K562 (cell line): ENCODE data around the gene LMNTD2.

Source experiments
- BRD9 ChIP-seq: fragments of 450-650 bp; IDR thresholded peaks from 2 replicates; pipeline ENCODE4 v1.6.1; 2018; ENCODE audit warnings: low read depth; ENCODE audit not compliant: partially characterized antibody
- CTCF ChIP-seq, 3 experiments: IDR thresholded peaks in 2 of 3; conservative IDR thresholded peaks in 1 of 3; 2 replicates each; pipeline ENCODE4 v1.5.1; 2011 to 2012; ENCODE audit warnings: low read length in 3 of 3, mild to moderate bottlenecking in 3 of 3, control low read depth in 2 of 3, improper control_type of control experiment in 1 of 3, inconsistent platforms in 1 of 3, low read depth in 1 of 3, mixed read lengths in 1 of 3, moderate library complexity in 1 of 3; ENCODE audit not compliant: insufficient read depth in 2 of 3
- FOXJ3 ChIP-seq: sonication (generic); formaldehyde crosslinking; IDR thresholded peaks from 2 replicates; pipeline ENCODE4 v1.4.0; 2020; ENCODE audit warnings: mild to moderate bottlenecking, missing genetic modification reagents
- JUNB ChIP-seq: fragments of 450-650 bp; formaldehyde crosslinking; conservative IDR thresholded peaks from 2 replicates; pipeline ENCODE4 v1.4.0; 2020; ENCODE audit warnings: mild to moderate bottlenecking
- PHF20 ChIP-seq: fragments of 450-650 bp; IDR thresholded peaks from 2 replicates; pipeline ENCODE4 v1.6.1; 2018; ENCODE audit not compliant: partially characterized antibody
- POLR2A ChIP-seq: fragments of 450-650 bp; conservative IDR thresholded peaks from 2 replicates; pipeline ENCODE4 v1.6.1; 2016
- POLR2G ChIP-seq: fragments of 200-400 bp; formaldehyde crosslinking; IDR thresholded peaks from 2 replicates; pipeline ENCODE4 v1.6.1; 2017; ENCODE audit warnings: low read depth, mild to moderate bottlenecking, antibody characterized with exemption, low read length, moderate library complexity
- PTRF ChIP-seq: fragments of 450-650 bp; IDR thresholded peaks from 2 replicates; pipeline ENCODE4 v1.6.1; 2016; ENCODE audit warnings: mild to moderate bottlenecking, missing genetic modification characterization, missing compliant biosample characterization
- SRSF7 ChIP-seq: fragments of 200-400 bp; formaldehyde crosslinking; optimal IDR thresholded peaks from 2 replicates; pipeline ENCODE3; 2017; ENCODE audit warnings: mild to moderate bottlenecking, low read depth, low read length
- TFAM ChIP-seq: fragments of 250-450 bp; sonication (Bioruptor Pico); conservative IDR thresholded peaks from 2 replicates; pipeline ENCODE4 v1.5.0; 2021; ENCODE audit warnings: mild to moderate bottlenecking, moderate library complexity
- ZBTB26 ChIP-seq: fragments of 450-650 bp; formaldehyde crosslinking; IDR thresholded peaks from 2 replicates; pipeline ENCODE4 v1.4.0; 2022; ENCODE audit warnings: missing genetic modification characterization
- ZHX1 ChIP-seq: fragments of 150-350 bp; conservative IDR thresholded peaks from 2 replicates; pipeline ENCODE4 v1.6.1; 2014; ENCODE audit warnings: low read length

GRCh38 chr11:601573-602245 is 41.2 kb upstream of the LMNTD2 start:
- TF ChIP-seq CTCF (IDR thresholded peaks at IDR 0.05 in 2 of 3, conservative IDR thresholded peaks at IDR 0.05 in 1 of 3; ENCODE audit: insufficient read depth in 2 of 3, low read depth in 1 of 3, low read length in 3 of 3) (no peak), FOXJ3 (no peak), PTRF (tag) (no peak), POLR2G (peak; percentile 50; the same call in 1 of the 2 replicates), PHF20 (no peak), TFAM (no peak), SRSF7 (no peak), POLR2A (no peak), BRD9 (no peak), JUNB (no peak), ZHX1 (no peak), ZBTB26 (no peak)
